Measurements from ENCODE around the gene POU2F1. TPM values are rescaled to one million over a fixed set of nuclear protein-coding genes. Genes with fewer than 3 reads are reported as not detected.
"Not testable (repeated sequence)": the region's sequence is repeated elsewhere in the genome, so short reads cannot be mapped to it uniquely, and the experiment has no call there.

The POU2F1 gene
- total and polyA plus RNA-seq, 2 donors: 2.6 to 4.1 TPM

DNA sequence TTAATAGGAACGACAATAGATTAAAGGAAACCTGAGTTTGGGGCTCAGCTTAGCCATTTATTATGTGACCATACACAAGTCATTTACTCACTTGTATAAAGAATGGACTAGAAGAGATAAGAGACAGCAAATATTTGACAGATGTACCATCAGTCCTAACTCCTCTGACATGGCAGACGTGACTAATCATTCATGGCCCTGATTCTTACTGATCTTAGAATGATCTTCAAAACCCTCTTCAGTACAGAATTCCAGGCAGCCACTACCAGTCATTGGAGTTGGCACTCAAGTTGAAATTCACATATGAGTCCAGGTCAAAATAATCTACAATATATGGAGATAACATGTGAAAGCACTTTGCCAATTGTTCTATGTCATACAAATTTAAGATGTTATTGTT is 21.0 kb upstream of the POU2F1 start:
- no peaks in the 10 kb centered on the region for H3K4me1 ChIP-seq (ENCODE audit: control insufficient read depth in 2 of 2, insufficient read depth in 2 of 2, low read length in 2 of 2)
- no peaks in the 10 kb centered on the region for H3K27me3 ChIP-seq (ENCODE audit: control insufficient read depth in 2 of 2, insufficient read depth in 1 of 2, low read length in 1 of 2)
- H3K9me3 ChIP-seq (ENCODE audit: control insufficient read depth in 2 of 2, insufficient read depth in 1 of 2, low read length in 1 of 2): peaks cover 0 to 2% of the 10 kb centered on the region in 2 donors
- DNase-seq (ENCODE audit: low read depth in 6 of 9, low spot score in 9 of 9): no peak
- no peak overlapping the region for H3K27ac ChIP-seq (ENCODE audit: low read depth in 1 of 2, low read length in 1 of 2)
- H3K36me3 ChIP-seq (ENCODE audit: control insufficient read depth in 2 of 2, insufficient read depth in 2 of 2, low read length in 1 of 2): no peaks in the 10 kb centered on the region
- no peak overlapping the region for H3K4me3 ChIP-seq (ENCODE audit: low read length in 2 of 2)
- 97% methylated on average over 2 of the region's 2 CpGs for WGBS

- Histone ChIP-seq H3K36me3 (ENCODE audit: control insufficient read depth in 2 of 2, insufficient read depth in 2 of 2, low read length in 1 of 2) (no peaks in the 10 kb centered on the region), H3K27me3 (ENCODE audit: control insufficient read depth in 2 of 2, insufficient read depth in 1 of 2, low read length in 1 of 2) (no peaks in the 10 kb centered on the region), H3K27ac (ENCODE audit: low read depth in 1 of 2, low read length in 1 of 2) (no peak overlapping the region), H3K4me1 (ENCODE audit: control insufficient read depth in 2 of 2, insufficient read depth in 2 of 2, low read length in 2 of 2) (no peaks in the 10 kb centered on the region), H3K9me3 (ENCODE audit: control insufficient read depth in 2 of 2, insufficient read depth in 1 of 2, low read length in 1 of 2) (peaks cover 0 to 2% of the 10 kb centered on the region in 2 donors), H3K4me3 (ENCODE audit: low read length in 2 of 2) (no peak overlapping the region)
- DNase-seq (ENCODE audit: low read depth in 6 of 9, low spot score in 9 of 9): no peak
- WGBS: 99% methylated on average over 4 of the region's 4 CpGs
These were observed 20.4 kb upstream of the POU2F1 start for GRCh38 chr1:167200272-167200671.

GRCh38 chr1:167200749-167201148 is 19.9 kb upstream of the POU2F1 start:
- Histone ChIP-seq H3K4me1 (ENCODE audit: control insufficient read depth in 2 of 2, insufficient read depth in 2 of 2, low read length in 2 of 2) (no peaks in the 10 kb centered on the region), H3K27ac (ENCODE audit: low read depth in 1 of 2, low read length in 1 of 2) (no peak overlapping the region), H3K9me3 (ENCODE audit: control insufficient read depth in 2 of 2, insufficient read depth in 1 of 2, low read length in 1 of 2) (peaks cover 0 to 2% of the 10 kb centered on the region in 2 donors), H3K27me3 (ENCODE audit: control insufficient read depth in 2 of 2, insufficient read depth in 1 of 2, low read length in 1 of 2) (no peaks in the 10 kb centered on the region), H3K36me3 (ENCODE audit: control insufficient read depth in 2 of 2, insufficient read depth in 2 of 2, low read length in 1 of 2) (no peaks in the 10 kb centered on the region), H3K4me3 (ENCODE audit: low read length in 2 of 2) (no peak overlapping the region)
- WGBS: 100% methylated on average over 3 of the region's 3 CpGs
- no peak for DNase-seq (ENCODE audit: low read depth in 6 of 9, low spot score in 9 of 9)

DNA sequence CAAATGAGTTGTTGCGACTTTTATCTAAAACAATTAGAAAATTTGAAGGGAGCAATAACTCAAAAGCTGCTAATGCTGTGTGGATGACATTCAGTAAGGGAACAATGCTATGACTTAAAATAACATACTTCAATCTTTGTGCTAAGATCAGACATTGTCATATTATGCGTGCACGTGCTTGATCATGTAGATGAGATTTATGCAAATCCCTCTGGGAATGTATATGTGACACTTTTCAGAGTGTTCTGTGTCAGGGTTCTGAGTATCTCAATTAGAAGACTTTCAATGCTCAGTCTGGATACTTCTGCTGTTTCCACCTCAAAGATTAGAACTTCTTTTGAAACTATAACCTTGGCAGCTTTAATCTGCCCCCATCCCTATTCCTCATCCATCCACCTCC is 18.6 kb upstream of the POU2F1 start:
- no peak overlapping the region for H3K27ac ChIP-seq (ENCODE audit: low read depth in 1 of 2, low read length in 1 of 2)
- H3K36me3 ChIP-seq (ENCODE audit: control insufficient read depth in 2 of 2, insufficient read depth in 2 of 2, low read length in 1 of 2): no peaks in the 10 kb centered on the region
- H3K4me1 ChIP-seq (ENCODE audit: control insufficient read depth in 2 of 2, insufficient read depth in 2 of 2, low read length in 2 of 2): no peaks in the 10 kb centered on the region
- no peak for DNase-seq (ENCODE audit: low read depth in 6 of 9, low spot score in 9 of 9)
- no peak overlapping the region for H3K4me3 ChIP-seq (ENCODE audit: low read length in 2 of 2)
- peaks cover 0 to 2% of the 10 kb centered on the region in 2 donors for H3K9me3 ChIP-seq (ENCODE audit: control insufficient read depth in 2 of 2, insufficient read depth in 1 of 2, low read length in 1 of 2)
- H3K27me3 ChIP-seq (ENCODE audit: control insufficient read depth in 2 of 2, insufficient read depth in 1 of 2, low read length in 1 of 2): no peaks in the 10 kb centered on the region
- WGBS: 97% methylated on average over 3 of the region's 3 CpGs

- not testable (repeated sequence) for H3K4me1 ChIP-seq (ENCODE audit: control insufficient read depth in 2 of 2, insufficient read depth in 2 of 2, low read length in 2 of 2); H3K36me3 ChIP-seq (ENCODE audit: control insufficient read depth in 2 of 2, insufficient read depth in 2 of 2, low read length in 1 of 2); H3K27ac ChIP-seq (ENCODE audit: low read depth in 1 of 2, low read length in 1 of 2); DNase-seq (ENCODE audit: low read depth in 6 of 9, low spot score in 9 of 9); H3K4me3 ChIP-seq (ENCODE audit: low read length in 2 of 2); H3K27me3 ChIP-seq (ENCODE audit: control insufficient read depth in 2 of 2, insufficient read depth in 1 of 2, low read length in 1 of 2)
- WGBS: 95% methylated on average over 6 of the region's 6 CpGs
- peaks cover 1 to 12% of the 10 kb centered on the region in 2 donors for H3K9me3 ChIP-seq (ENCODE audit: control insufficient read depth in 2 of 2, insufficient read depth in 1 of 2, low read length in 1 of 2)
These were observed 15.2 kb upstream of the POU2F1 start for GRCh38 chr1:167205306-167206050.

DNA sequence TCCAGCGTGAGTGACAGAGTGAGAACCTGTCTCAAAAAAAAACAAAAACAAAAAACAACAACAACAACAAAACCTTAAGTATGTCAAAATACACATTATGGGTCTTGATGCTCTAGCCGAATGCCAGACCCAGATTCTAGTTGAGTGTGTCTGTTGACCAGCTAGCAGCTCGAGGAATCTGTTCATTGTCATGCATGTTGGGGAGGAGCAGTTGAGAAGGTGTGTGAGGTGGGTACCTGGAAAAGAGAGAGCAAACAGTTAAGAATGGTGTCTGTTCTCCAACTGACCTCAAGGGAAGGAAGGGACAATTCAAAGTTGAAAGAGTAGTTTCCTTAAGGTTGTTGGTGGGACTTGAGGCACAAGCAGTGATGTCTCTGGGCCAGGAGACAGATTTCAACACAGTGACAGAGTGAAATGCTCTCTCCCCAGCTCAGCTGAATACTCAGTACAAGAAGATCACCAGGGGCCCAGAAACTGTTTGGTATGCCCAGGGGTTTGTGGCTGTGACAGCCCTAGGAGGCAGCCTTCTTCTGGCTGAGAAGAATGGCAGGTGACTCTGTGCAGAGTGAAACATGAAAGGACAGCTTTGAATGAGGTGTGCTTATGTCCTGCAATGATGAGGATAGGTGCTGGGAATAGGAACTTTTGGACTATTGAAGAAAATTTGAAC is 14.4 kb upstream of the POU2F1 start:
- no peaks in the 10 kb centered on the region for H3K27me3 ChIP-seq (ENCODE audit: control insufficient read depth in 2 of 2, insufficient read depth in 1 of 2, low read length in 1 of 2)
- H3K9me3 ChIP-seq (ENCODE audit: control insufficient read depth in 2 of 2, insufficient read depth in 1 of 2, low read length in 1 of 2): peaks cover 1 to 12% of the 10 kb centered on the region in 2 donors
- H3K4me3 ChIP-seq (ENCODE audit: low read length in 2 of 2): no peak overlapping the region
- no peak for DNase-seq (ENCODE audit: low read depth in 6 of 9, low spot score in 9 of 9)
- no peaks in the 10 kb centered on the region for H3K36me3 ChIP-seq (ENCODE audit: control insufficient read depth in 2 of 2, insufficient read depth in 2 of 2, low read length in 1 of 2)
- WGBS: 97% methylated on average over 3 of the region's 3 CpGs
- no peak overlapping the region for H3K27ac ChIP-seq (ENCODE audit: low read depth in 1 of 2, low read length in 1 of 2)
- H3K4me1 ChIP-seq (ENCODE audit: control insufficient read depth in 2 of 2, insufficient read depth in 2 of 2, low read length in 2 of 2): peaks cover 0 to 2% of the 10 kb centered on the region in 2 donors

DNA sequence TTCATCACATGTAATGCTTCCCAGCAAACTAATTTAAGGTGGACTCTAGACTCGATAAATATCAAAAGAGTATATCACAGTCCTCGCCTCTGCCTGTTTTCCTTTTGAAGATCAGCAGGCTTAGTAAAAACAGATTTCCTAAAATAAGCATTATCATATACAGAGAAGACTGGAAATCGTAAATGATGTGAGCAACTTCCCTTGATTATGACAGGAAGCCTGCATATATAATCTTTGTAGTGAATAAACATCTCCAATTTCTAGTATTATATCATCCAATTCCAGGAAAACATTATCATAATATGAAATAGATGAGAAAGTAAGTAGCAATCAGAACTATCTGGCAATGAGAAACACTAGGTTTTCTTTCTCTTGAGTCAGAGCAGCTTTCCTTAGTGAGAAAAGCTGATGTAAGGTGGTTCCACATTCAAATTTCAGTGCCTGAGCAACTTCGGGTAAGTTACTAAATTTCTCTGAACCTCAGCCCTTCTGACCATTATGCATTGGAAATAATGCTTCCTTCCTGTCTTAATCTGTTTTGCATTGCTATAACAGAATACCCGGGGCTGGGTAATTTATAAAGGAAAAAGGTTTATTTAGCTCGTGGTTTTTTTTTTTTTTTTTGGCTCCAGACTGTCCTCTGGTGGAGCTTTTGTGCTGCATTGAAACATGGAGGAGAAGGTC is 12.6 kb upstream of the POU2F1 start:
- WGBS: 76% methylated on average over 6 of the region's 6 CpGs

GRCh38 chr1:167208624-167208976 is 12.1 kb upstream of the POU2F1 start:
- WGBS: 93% methylated on average over 1 of the region's 1 CpG
- DNase-seq (ENCODE audit: low read depth in 6 of 9, low spot score in 9 of 9): no peak
- Histone ChIP-seq H3K27ac (ENCODE audit: low read depth in 1 of 2, low read length in 1 of 2) (no peak overlapping the region), H3K36me3 (ENCODE audit: control insufficient read depth in 2 of 2, insufficient read depth in 2 of 2, low read length in 1 of 2) (no peaks in the 10 kb centered on the region), H3K27me3 (ENCODE audit: control insufficient read depth in 2 of 2, insufficient read depth in 1 of 2, low read length in 1 of 2) (no peaks in the 10 kb centered on the region), H3K4me3 (ENCODE audit: low read length in 2 of 2) (no peak overlapping the region), H3K4me1 (ENCODE audit: control insufficient read depth in 2 of 2, insufficient read depth in 2 of 2, low read length in 2 of 2) (peaks cover 0 to 5% of the 10 kb centered on the region in 2 donors), H3K9me3 (ENCODE audit: control insufficient read depth in 2 of 2, insufficient read depth in 1 of 2, low read length in 1 of 2) (peaks cover 1 to 12% of the 10 kb centered on the region in 2 donors)

More for the DNA sequence above, 12.6 kb upstream of the POU2F1 start:
- H3K4me1 ChIP-seq (ENCODE audit: control insufficient read depth in 2 of 2, insufficient read depth in 2 of 2, low read length in 2 of 2): peaks cover 0 to 5% of the 10 kb centered on the region in 2 donors
- no peak overlapping the region for H3K27ac ChIP-seq (ENCODE audit: low read depth in 1 of 2, low read length in 1 of 2)
- H3K9me3 ChIP-seq (ENCODE audit: control insufficient read depth in 2 of 2, insufficient read depth in 1 of 2, low read length in 1 of 2): peaks cover 1 to 12% of the 10 kb centered on the region in 2 donors
- H3K36me3 ChIP-seq (ENCODE audit: control insufficient read depth in 2 of 2, insufficient read depth in 2 of 2, low read length in 1 of 2): no peaks in the 10 kb centered on the region
- no peak for DNase-seq (ENCODE audit: low read depth in 6 of 9, low spot score in 9 of 9)
- H3K27me3 ChIP-seq (ENCODE audit: control insufficient read depth in 2 of 2, insufficient read depth in 1 of 2, low read length in 1 of 2): no peaks in the 10 kb centered on the region
- no peak overlapping the region for H3K4me3 ChIP-seq (ENCODE audit: low read length in 2 of 2)

GRCh38 chr1:167209044-167209443 is 11.6 kb upstream of the POU2F1 start:
- no peak for DNase-seq (ENCODE audit: low read depth in 6 of 9, low spot score in 9 of 9)
- Histone ChIP-seq H3K4me3 (ENCODE audit: low read length in 2 of 2) (no peak overlapping the region), H3K36me3 (ENCODE audit: control insufficient read depth in 2 of 2, insufficient read depth in 2 of 2, low read length in 1 of 2) (no peaks in the 10 kb centered on the region), H3K4me1 (ENCODE audit: control insufficient read depth in 2 of 2, insufficient read depth in 2 of 2, low read length in 2 of 2) (peaks cover 0 to 5% of the 10 kb centered on the region in 2 donors), H3K27me3 (ENCODE audit: control insufficient read depth in 2 of 2, insufficient read depth in 1 of 2, low read length in 1 of 2) (no peaks in the 10 kb centered on the region), H3K9me3 (ENCODE audit: control insufficient read depth in 2 of 2, insufficient read depth in 1 of 2, low read length in 1 of 2) (peaks cover 1 to 12% of the 10 kb centered on the region in 2 donors), H3K27ac (ENCODE audit: low read depth in 1 of 2, low read length in 1 of 2) (no peak overlapping the region)
- WGBS: 81% methylated on average over 1 of the region's 1 CpG

All from thymus (tissue), 11 donors.